Calu3 (cell line): Measurements from ENCODE around the gene PRR7. TPM values are rescaled to one million over a fixed set of nuclear protein-coding genes. Genes with fewer than 3 reads are reported as not detected.

Experiments
- BruUV-seq: library from RNA; stranded (reverse); fragments of 400-500 nt; replicated peaks from 2 replicates; lab custom pipeline; 2021; lab: Mats Ljungman, UMichigan
- CTCF ChIA-PET: fragments of 300-600 bp; sonication (Branson Sonifier 250); formaldehyde crosslinking; loops from one replicate; lab custom pipeline; 2022; ENCODE audit warnings: antibody characterized with exemption; lab: Charles Lee
- DNase-seq: peaks from one replicate; pipeline ENCODE4 v3.0.0; 2022
- H3K27ac Mint-ChIP-seq: one replicate; pipeline ENCODE4 v1.8.0; 2022; ENCODE audit warnings: mixed read lengths; ENCODE audit not compliant: unreplicated experiment
- H3K27me3 Mint-ChIP-seq: one replicate; pipeline ENCODE4 v1.8.0; 2022; ENCODE audit warnings: mixed read lengths; ENCODE audit not compliant: unreplicated experiment
- H3K36me3 Mint-ChIP-seq: one replicate; pipeline ENCODE4 v1.8.0; 2022; ENCODE audit warnings: mild to moderate bottlenecking, moderate library complexity, mixed read lengths; ENCODE audit not compliant: insufficient read depth, unreplicated experiment
- H3K4me1 Mint-ChIP-seq: one replicate; pipeline ENCODE4 v1.8.0; 2022; ENCODE audit warnings: mild to moderate bottlenecking, low read depth, mixed read lengths; ENCODE audit not compliant: unreplicated experiment
- H3K4me3 Mint-ChIP-seq: one replicate; pipeline ENCODE4 v1.8.0; 2022; ENCODE audit warnings: mild to moderate bottlenecking, low read depth, moderate library complexity, mixed read lengths; ENCODE audit not compliant: unreplicated experiment
- H3K9me3 Mint-ChIP-seq: one replicate; pipeline ENCODE4 v1.8.0; 2022; ENCODE audit warnings: low read depth, mixed read lengths; ENCODE audit not compliant: unreplicated experiment
- CTCF ChIP-seq: fragments of 200-600 bp; IDR thresholded peaks from one replicate; pipeline ENCODE4 v1.8.0; 2022; ENCODE audit warnings: antibody characterized with exemption; ENCODE audit not compliant: unreplicated experiment
- intact Hi-C: fragments of 100-400 bp; cut with micrococcal nuclease; formaldehyde crosslinking; loops from one replicate; pipeline ENCODE4 v1.10.0; 2022; ENCODE audit not compliant: unreplicated experiment
- total RNA-seq: library from RNA; stranded (reverse); gene quantifications from 2 replicates; pipeline ENCODE4 v1.2.3, GENCODE V29; 2022

Gene PRR7
- total RNA-seq, 1 experiment from 2014 or later = 25.2 TPM

- H3K4me1 Mint-ChIP-seq = peaks cover 44% of the 10 kb centered on the region
- no peaks in the 10 kb centered on the region for H3K27me3 Mint-ChIP-seq
- no peak for DNase-seq
- H3K36me3 Mint-ChIP-seq = peaks cover 77% of the 10 kb centered on the region
- no TSS peak for BruUV-seq
- CTCF ChIA-PET = no interaction called here
- intact Hi-C loops = loop anchor here (5.0 to 10.0 kb wide), 2 partner anchors 139 to 336 kb away; partner anchors contain the start of gene MXD3
- H3K9me3 Mint-ChIP-seq = no peaks in the 10 kb centered on the region
- TF ChIP-seq CTCF = no peak
- H3K27ac Mint-ChIP-seq = peak overlapping the region; percentile 71
- no peak overlapping the region for H3K4me3 Mint-ChIP-seq
Measured at GRCh38 chr5:177450667-177451424, 4.2 kb downstream of the PRR7 start.

GRCh38 chr5:177452688-177453638, 6.3 kb downstream of the PRR7 start:
- DNase-seq = no peak
- H3K4me3 Mint-ChIP-seq = peak overlapping the region; percentile 77
- intact Hi-C loops = loop anchor here (5.0 to 10.0 kb wide), 2 partner anchors 141 to 338 kb away; partner anchors contain the start of gene MXD3
- peaks cover 51% of the 10 kb centered on the region for H3K4me1 Mint-ChIP-seq
- H3K36me3 Mint-ChIP-seq = peaks cover 79% of the 10 kb centered on the region
- H3K9me3 Mint-ChIP-seq = no peaks in the 10 kb centered on the region
- no peak for TF ChIP-seq CTCF
- peak overlapping the region; percentile 86 for H3K27ac Mint-ChIP-seq
- no peaks in the 10 kb centered on the region for H3K27me3 Mint-ChIP-seq
- no TSS peak for BruUV-seq
- CTCF ChIA-PET = interaction anchor here (1.0 to 5.1 kb wide), 6 partner anchors 45 to 143 kb away, joined by 3 to 80 read pairs (median 6); no protein-coding TSS in a partner anchor

GRCh38 chr5:177453852-177454396, 7.3 kb downstream of the PRR7 start:
- Mint-ChIP-seq H3K27me3 (no peaks in the 10 kb centered on the region), H3K4me1 (peaks cover 42% of the 10 kb centered on the region), H3K4me3 (peak overlapping the region; percentile 77), H3K36me3 (peaks cover 80% of the 10 kb centered on the region), H3K27ac (peak overlapping the region; percentile 86), H3K9me3 (no peaks in the 10 kb centered on the region)
- no peak for DNase-seq
- intact Hi-C loops = loop anchor here (2.0 to 10.0 kb wide), 3 partner anchors 51 to 339 kb away; partner anchors contain the start of gene MXD3
- CTCF ChIA-PET = interaction anchor here (0.5 to 5.1 kb wide), 7 partner anchors 24 to 277 kb away, joined by 3 to 80 read pairs (median 4); partner anchors contain the start of gene PDLIM7
- BruUV-seq = no TSS peak
- no peak for TF ChIP-seq CTCF
